Uterus (tissue), 2 donors: Measurements from ENCODE around the gene PTPRD.
"Not testable (repeated sequence)": the region's sequence is repeated elsewhere in the genome, so short reads cannot be mapped to it uniquely, and the experiment has no call there.

Source experiments
- POLR2A ChIP-seq, 2 donors: fragments of 450-650 bp; IDR thresholded peaks; one replicate each; pipeline ENCODE4 v1.6.1; 2016; ENCODE audit warnings: antibody characterized with exemption in 2 of 2, mild to moderate bottlenecking in 1 of 2, moderate library complexity in 1 of 2
- TF ChIP-seq, protein P1 (sequence below), 4 experiments: fragments of 200-600 bp in 2 of 4; fragments of 450-650 bp in 2 of 4; sonication (generic) in 2 of 4; IDR thresholded peaks; one replicate each; pipeline ENCODE4 v1.5.1; 2016 to 2019; ENCODE audit warnings: antibody characterized with exemption in 4 of 4, mild to moderate bottlenecking in 2 of 4, moderate library complexity in 1 of 4

DNA sequence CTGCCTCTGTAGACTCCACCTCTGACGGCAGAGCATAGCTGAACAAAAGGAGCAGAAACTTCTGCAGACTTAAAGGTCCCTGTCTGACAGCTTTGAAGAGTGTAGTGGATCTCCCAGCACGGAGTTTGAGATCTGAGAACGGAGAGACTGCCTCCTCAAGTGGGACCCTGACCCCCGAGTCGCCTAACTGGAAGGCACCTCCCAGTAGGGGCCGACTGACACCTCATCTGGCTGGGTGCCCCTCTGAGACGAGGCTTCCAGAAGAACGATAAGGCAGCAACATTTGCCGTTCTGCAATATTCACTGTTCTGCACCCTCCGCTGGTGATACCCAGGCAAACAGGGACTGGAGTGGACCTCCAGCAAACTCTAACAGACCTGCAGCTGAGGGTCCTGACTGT is 1186.3 kb downstream of the PTPRD start:
- TF ChIP-seq, protein P1, sequence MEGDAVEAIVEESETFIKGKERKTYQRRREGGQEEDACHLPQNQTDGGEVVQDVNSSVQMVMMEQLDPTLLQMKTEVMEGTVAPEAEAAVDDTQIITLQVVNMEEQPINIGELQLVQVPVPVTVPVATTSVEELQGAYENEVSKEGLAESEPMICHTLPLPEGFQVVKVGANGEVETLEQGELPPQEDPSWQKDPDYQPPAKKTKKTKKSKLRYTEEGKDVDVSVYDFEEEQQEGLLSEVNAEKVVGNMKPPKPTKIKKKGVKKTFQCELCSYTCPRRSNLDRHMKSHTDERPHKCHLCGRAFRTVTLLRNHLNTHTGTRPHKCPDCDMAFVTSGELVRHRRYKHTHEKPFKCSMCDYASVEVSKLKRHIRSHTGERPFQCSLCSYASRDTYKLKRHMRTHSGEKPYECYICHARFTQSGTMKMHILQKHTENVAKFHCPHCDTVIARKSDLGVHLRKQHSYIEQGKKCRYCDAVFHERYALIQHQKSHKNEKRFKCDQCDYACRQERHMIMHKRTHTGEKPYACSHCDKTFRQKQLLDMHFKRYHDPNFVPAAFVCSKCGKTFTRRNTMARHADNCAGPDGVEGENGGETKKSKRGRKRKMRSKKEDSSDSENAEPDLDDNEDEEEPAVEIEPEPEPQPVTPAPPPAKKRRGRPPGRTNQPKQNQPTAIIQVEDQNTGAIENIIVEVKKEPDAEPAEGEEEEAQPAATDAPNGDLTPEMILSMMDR (IDR thresholded peaks at IDR 0.05) = not testable (repeated sequence)
- not testable (repeated sequence) for TF ChIP-seq POLR2A (IDR thresholded peaks at IDR 0.05)
